ELF-1 (cell line): ENCODE results near the gene GOLGA6L10.
"Not testable (repeated sequence)": the region's sequence is repeated elsewhere in the genome, so short reads cannot be mapped to it uniquely, and the experiment has no call there.

ENCODE experiments used
- DNase-seq: peaks from one replicate; pipeline ENCODE4 v3.0.0-alpha.2; 2016; ENCODE audit warnings: low read depth, low spot score

Gene GOLGA6L10

DNA sequence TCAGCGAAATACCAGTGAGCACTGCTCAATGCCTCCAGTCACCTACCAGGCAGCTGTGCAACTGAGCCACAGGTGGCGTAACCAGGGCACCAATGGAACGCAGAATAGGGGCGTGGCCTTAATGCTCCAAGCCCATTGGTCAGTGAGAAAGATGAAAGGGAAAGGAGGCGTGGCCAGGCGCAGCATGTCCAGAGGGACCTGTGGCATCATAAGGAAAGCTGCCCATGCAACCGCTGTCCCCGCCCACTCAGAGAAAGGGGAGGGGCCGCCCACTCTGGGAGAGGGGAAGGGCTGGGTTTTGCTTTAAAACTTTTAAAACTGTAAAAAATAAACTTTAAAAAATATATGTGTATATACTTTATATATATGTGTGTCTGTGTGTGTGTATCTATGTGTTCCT, at the start of gene GOLGA6L10:
Gene GOLGA6L10 (minus strand): TSS at position 101 of the 400 bp plus-strand sequence. CDS start 100 bp downstream, at position 1.
- DNase-seq, result not testable (repeated sequence)

- no peak for DNase-seq
Observed at GRCh38 chr15:82398785-82399184, 49.5 kb upstream of the GOLGA6L10 start.

DNA sequence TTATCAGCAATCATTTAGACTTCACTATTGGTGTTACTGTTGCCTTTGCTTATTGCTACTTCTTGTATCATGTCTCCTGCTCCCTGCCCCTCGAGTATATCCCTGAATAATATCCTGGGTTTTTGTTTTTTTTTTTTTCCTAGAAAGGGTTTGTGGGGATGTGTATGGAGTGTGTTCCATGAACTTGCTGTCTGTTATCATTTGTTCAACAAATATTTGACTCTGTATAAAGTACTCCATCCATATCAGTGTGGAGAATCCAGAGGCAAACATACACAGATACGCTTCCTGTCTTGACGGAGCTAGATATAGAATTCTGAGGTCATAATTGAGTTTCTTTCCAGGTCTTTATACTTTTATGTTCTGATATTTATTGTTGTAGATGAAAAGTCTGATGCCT, 48.5 kb upstream of the GOLGA6L10 start:
- no peak for DNase-seq

GRCh38 chr15:82395788-82396187, 46.5 kb upstream of the GOLGA6L10 start:
- not testable (repeated sequence) for DNase-seq

- no peak for DNase-seq
Observed at GRCh38 chr15:82393671-82394070, 44.4 kb upstream of the GOLGA6L10 start.

DNA sequence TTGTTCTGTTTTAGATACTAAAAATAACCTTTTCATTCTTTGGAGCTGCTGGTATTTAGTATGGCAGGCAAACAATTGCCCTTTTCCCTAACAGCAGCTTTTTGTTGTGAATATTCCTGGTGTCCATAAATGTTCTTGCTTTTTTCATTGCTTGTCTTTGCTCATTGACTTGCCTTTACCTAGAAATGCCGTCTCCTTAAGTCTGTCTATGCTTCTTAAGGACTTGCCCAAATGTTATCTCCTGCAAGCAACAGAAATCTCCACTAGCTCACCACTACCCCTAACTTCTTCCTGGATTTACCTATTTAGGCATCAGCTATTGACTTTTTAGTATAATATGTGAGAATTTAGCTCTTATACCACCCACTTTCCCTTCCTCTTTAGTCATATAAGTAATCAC, 42.8 kb upstream of the GOLGA6L10 start:
- not testable (repeated sequence) for DNase-seq

DNA sequence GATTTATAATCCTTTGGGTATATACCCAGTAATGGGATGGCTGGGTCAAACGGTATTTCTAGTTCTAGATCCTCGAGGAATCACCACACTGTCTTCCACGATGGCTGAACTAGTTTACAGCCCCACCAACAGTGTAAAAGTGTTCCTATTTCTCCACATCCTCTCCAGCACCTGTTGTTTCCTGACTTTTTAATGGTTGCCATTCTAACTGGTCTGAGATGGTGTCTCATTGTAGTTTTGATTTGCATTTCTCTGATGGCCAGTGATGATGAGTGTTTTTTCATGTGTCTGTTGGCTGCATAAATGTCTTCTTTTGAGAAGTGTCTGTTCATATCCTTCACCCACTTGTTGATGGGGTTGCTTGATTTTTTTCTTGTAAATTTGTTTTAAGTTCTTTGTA, 40.9 kb upstream of the GOLGA6L10 start:
- DNase-seq, result not testable (repeated sequence)

GRCh38 chr15:82387209-82387608, 37.9 kb upstream of the GOLGA6L10 start:
- DNase-seq, result not testable (repeated sequence)

GRCh38 chr15:82381330-82381955, 32.2 kb upstream of the GOLGA6L10 start:
- peak; percentile 14 for DNase-seq

- DNase-seq, result not testable (repeated sequence)
Observed at GRCh38 chr15:82379552-82379951, 30.3 kb upstream of the GOLGA6L10 start.

- not testable (repeated sequence) for DNase-seq
Observed at GRCh38 chr15:82373661-82374060, 24.4 kb upstream of the GOLGA6L10 start.

DNA sequence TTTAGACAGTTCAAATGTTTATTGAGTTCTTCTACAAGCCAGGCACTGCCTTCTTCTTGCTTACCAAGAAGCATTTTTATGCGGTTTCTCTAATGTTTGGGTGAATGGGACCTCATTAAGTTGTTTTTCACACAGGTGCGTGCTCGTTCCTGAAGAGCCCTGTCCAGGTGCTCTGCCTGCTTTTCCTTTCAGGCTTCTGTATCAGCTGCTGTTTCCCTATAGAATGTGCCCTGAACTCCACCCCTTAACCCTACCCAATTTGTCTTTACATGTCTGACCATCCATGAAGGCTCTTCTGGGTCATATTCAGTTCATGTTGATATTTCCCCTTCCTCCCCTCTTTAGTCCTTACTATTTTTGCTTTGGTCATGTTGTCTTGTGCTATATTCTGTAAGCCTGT, 22.4 kb upstream of the GOLGA6L10 start:
- no peak for DNase-seq

GRCh38 chr15:82367790-82368189, 18.5 kb upstream of the GOLGA6L10 start:
- not testable (repeated sequence) for DNase-seq

- not testable (repeated sequence) for DNase-seq
Observed at GRCh38 chr15:82365692-82366323, 16.5 kb upstream of the GOLGA6L10 start.

DNA sequence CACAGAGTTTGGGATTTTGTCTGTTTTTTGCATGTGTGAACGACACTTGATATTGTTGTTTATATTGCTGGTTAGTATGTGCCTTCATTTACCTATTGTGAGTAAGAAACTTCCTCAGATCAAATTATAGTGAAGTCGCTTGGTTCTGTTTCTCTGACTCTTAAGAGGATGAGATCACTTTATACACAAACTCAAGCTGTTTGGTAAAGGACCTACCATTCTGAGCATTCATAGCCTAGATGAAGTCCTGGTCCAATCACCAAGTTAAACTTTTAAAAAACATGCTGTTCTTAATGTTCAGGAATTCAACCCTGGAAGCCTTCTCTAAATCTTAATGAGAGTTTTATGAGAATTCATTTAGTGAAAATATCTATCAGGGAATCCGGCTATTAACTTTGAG, 15.3 kb upstream of the GOLGA6L10 start:
- DNase-seq, result not testable (repeated sequence)

- not testable (repeated sequence) for DNase-seq
Observed at GRCh38 chr15:82362790-82363189, 13.5 kb upstream of the GOLGA6L10 start.

DNA sequence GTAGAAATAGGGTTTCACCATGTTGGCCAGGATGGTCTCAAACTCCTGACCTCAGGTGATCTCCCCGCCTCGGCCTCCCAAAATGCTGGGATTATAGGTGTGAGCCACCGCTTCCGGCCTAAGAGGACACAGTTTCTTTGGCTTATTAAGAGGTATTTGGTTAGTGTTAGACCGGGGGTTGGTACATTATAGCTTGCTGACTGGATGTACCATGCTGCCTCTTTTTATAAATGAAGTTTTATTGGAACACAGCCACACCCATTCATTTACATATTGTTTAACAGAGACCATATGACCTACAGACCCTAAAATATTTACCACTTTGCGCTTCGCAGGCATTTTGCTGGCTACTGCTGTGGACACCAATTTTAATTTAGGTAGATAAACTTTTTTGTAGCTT, 11.3 kb upstream of the GOLGA6L10 start:
- DNase-seq, result not testable (repeated sequence)

- not testable (repeated sequence) for DNase-seq
Observed at GRCh38 chr15:82355055-82355454, 5.8 kb upstream of the GOLGA6L10 start.

GRCh38 chr15:82354546-82354945, 5.3 kb upstream of the GOLGA6L10 start:
- DNase-seq, result not testable (repeated sequence)

GRCh38 chr15:82347645-82348044, 1.6 kb downstream of the GOLGA6L10 start:
- DNase-seq, result not testable (repeated sequence)

- DNase-seq, result not testable (repeated sequence)
Observed at GRCh38 chr15:82345176-82345575, 4.1 kb downstream of the GOLGA6L10 start.

- DNase-seq, result not testable (repeated sequence)
Observed at GRCh38 chr15:82344421-82344820, 4.9 kb downstream of the GOLGA6L10 start.

- not testable (repeated sequence) for DNase-seq
Observed at GRCh38 chr15:82343851-82344250, 5.4 kb downstream of the GOLGA6L10 start.
